ENCODE measurements around the gene C1orf21.
"Not testable (repeated sequence)": the region's sequence is repeated elsewhere in the genome, so short reads cannot be mapped to it uniquely, and the experiment has no call there.

C1orf21 gene

DNA sequence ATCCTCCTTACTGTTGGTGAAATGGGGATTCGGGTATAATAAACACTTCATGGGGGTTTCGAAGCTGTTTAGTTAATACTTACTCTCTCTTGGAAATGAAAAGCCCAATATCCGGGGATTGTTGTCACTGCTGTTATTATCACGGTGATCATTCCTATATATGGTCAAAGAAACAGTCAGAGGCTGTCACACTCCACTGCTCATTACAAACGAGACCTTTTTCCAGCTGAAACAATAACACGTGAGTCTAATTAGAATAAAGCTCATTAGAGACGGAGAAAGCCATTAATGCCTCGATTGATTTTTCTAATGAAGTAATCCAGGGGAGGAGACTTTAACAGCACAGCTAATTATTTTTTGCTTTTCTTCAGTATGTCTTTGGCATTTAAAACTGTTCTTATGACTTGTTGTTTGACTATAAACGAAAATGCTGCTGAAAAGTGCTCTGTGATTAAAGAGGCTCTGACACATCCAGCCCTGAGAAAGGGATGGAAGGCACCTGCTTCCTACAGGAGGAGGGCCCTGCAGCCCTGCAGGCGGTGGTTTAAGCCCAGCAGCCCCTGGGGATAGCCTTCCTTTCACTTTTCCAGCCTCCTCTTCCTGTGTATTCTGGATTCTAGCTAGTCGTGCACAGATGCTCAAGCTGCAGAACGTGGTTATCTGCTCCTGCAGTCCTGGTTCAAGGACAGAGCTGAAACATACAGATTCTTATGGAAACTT, 224.2 kb downstream of the C1orf21 start:
- peak; percentile 81 for DNase-seq

- DNase-seq: not testable (repeated sequence)
These were observed 225.4 kb downstream of the C1orf21 start for GRCh38 chr1:184612229-184612628.

GRCh38 chr1:184614667-184615066, 227.8 kb downstream of the C1orf21 start:
- DNase-seq: no peak

DNA sequence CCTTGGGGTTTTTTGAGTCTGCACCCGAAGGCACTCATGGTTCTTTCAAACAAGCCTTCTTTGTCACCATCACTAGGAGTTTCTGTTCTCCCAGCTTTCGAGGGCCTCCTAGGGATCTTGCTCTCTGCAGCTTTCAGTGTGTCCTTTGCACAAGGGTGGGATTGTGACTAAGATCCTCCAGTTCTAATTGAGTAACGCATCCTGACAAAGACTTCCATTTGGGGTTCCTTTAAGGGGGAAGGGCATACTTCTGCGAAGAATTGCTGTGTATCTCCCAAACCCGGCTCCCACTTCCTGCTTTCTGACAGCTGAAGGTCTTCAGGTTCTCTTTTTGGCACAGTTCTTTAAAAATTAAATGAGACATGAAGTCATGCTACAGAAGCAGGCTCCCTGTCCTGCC, 228.5 kb downstream of the C1orf21 start:
- DNase-seq: no peak

DNA sequence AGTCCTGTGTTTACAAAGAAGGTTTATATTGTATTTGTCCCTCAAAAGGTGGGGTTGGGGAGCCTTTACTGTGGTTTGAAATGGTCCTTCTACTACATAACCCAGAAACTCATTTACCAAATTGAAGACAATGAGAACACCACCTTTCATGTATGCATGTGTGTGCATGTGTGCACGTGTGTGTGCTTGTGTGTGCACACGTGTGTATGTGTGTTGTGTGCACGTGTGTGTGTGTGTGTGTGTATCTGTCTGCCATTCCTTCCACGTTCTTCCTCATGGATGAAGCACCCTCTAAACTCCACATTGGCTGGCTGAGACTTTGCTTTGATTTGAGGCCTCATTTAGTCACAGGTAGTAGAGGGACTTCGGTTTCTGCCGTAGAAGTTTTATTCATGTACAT, 229.7 kb downstream of the C1orf21 start:
- no peak for DNase-seq

GRCh38 chr1:184617433-184618029, 230.7 kb downstream of the C1orf21 start:
- no peak for DNase-seq

GRCh38 chr1:184618851-184619250, 232.0 kb downstream of the C1orf21 start:
- no peak for DNase-seq

- no peak for DNase-seq
These were observed 233.6 kb downstream of the C1orf21 start for GRCh38 chr1:184620469-184620868.

DNA sequence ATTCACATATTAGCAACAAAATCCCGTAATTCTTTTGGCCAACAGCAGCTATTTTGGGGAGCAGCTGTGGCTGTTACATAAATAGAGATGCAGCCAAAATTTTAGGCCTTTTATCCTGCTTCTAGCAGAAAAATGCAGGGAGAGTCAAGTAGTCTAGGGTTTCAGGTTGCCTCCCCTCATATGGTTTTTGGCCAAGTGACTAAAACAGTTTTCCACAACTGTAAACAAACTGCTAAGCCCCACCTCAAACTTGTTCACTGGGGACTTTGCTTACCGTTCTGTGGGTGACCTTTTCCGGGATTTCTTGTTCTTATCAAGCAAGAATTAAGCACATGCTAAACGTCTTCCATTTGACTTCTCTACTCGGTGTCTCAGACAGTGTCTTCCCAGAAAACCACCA, 234.4 kb downstream of the C1orf21 start:
- peak; percentile 70 for DNase-seq

- peak; percentile 81 for DNase-seq
These were observed 235.5 kb downstream of the C1orf21 start for GRCh38 chr1:184622136-184622823.

- DNase-seq: no peak
These were observed 236.6 kb downstream of the C1orf21 start for GRCh38 chr1:184623404-184623803.

- DNase-seq: no peak
These were observed 237.2 kb downstream of the C1orf21 start for GRCh38 chr1:184624051-184624450.

- DNase-seq: no peak
These were observed 237.8 kb downstream of the C1orf21 start for GRCh38 chr1:184624626-184625025.

DNA sequence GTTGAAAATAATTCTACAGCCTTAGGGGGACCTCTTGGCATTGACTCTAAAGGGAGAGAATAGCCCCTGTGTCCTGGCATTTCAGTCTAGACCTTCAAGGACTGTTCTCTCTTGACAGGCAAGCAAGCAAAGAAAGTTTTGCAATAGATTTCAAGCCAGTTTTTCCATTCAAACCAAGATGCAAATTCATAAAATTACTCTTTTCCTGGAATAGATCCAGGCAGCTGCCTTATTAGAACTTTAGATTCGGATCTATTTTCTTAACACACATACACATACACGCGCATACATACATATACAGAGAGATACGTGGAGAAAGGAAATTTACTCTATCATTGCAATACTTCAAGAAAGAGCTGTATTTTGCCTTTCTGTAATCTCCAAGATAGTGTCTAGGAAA, 238.4 kb downstream of the C1orf21 start:
- no peak for DNase-seq

DNA sequence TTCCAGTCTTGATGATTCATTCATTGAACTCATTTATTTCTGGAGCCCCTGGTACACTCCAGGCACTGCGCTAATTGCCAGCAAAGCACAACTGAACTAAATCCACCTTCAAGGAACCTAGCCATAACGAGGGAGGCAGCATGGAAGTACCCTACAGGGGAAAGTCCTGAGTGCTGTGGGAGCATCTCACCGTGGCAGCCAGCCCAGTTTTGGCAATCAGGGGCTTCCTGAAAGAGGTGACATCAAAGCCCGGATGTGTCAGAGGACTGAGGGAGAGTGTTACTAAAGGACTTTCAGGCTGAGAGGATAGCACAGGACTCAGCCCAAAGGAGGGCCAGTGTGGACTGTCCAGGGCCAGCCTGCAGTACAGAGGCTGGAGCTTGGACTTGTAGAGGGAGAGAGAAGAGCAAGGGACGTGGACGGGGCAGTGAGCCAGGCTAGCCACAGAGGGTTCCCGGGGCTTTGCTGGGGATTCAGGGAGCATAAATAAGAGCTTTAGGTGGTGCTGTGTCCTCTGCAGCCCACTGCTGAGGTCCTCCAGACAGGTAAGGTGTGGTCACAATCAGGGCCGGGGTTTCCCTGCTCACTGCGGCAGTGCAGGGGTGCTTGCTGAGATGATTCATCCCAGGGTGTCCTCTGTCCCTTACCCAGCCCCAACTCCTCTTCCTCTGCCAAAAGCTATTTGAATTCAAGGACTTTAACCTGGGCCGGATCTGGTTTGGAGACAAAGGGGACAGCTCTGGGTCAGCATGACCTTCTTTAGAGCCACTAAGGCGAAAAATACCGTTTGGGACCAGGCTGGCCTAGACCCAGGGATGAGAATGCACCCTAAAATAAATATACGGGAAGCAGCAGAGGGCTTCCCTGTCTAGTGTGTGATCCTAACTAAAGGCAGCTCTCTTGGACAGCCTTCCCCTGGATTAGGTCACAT, 239.5 kb downstream of the C1orf21 start:
- DNase-seq: no peak

- DNase-seq: no peak
These were observed 240.1 kb downstream of the C1orf21 start for GRCh38 chr1:184627007-184627341.

- no peak for DNase-seq
These were observed 242.4 kb downstream of the C1orf21 start for GRCh38 chr1:184629266-184629665.

DNA sequence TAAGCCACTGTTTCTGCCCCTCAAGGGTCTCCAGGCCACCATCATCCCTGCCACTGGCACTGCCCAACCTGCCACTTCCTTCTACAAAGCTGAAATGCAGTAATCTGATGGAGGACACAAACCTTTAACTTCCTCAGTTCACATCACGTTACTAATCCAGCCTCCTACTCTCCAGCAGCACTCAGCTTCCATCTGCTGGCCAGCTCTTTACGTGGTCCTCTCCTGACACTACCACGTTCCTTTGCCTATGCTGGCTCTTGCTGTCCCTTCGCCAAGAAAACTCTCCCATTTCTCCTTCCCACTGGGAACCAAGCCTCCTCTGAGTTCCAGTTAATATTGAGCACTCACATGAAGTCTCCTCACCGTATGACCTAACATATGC, 243.8 kb downstream of the C1orf21 start:
- DNase-seq: no peak

GRCh38 chr1:184632415-184633175, 245.8 kb downstream of the C1orf21 start:
- DNase-seq: no peak

DNA sequence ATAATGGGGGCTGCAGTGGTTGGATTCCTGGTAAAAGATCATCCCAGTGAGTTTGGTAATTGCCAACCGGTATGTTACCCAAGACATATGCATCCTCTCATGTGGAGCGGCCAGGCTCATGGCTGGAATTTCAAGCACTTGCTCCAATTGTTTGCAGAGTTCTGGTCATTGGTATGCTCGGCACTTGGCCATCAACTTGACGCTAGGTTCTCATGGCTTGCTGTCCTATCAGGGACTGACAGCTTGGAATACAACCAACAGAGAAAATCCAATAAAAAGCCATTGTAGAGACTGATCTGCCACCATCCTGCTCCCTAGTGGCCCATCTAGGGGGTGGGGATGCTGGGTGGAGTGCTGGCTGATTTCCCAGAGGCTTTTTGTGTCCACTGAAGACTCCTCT, 247.0 kb downstream of the C1orf21 start:
- DNase-seq: no peak

DNA sequence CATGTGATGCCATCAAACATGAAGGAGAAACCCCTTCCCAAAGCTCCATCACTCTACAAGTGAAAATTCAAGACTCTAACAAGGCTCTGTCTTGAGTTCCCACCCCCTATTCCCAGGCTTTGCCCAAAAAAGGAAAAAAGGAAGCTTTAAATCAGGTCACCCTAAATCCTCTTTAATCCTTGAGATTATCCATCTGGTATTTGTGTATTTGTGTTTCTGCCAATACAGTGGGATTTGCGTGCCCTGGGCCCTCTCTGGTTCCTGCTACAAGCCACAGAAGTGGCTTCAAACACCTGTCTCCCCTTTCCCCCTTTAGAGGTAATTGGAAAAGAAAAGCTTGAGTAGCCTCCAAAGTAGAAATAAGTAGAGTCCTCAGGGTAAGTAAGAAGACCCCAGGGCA, 247.5 kb downstream of the C1orf21 start:
- DNase-seq: no peak

DNA sequence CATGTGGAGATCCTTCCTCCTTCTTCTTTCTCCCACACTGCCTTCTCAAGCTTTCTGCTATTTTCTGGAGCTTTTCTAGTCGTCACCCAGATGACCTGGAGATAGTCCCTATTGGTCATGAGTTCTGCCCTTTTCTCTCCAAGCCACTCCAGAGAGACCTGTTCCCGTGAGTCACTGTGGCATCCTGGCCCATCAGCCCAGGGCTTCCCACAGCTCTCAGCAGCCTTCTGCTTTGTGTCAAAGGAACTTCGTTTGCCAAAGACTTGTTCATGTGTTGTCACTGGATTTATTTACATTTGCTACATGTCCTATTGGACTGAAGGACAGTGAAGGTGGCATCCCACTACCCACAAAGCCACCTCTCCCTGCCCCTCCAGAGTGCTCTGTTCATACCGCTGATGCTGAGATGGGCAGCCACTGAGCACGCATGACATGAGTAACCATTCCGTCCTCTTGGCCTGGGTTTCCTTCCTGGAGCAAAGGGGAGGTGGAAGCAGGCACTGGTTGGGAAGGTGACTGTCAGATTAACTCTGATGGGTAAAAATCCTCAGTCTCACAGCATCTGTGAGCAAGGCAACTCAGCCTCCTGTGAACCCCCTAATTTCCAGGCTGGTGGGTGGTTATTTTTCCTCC, 248.6 kb downstream of the C1orf21 start:
- no peak for DNase-seq

Data from eye (tissue), 1 donor.